GDM1 (cell line): Measurements from ENCODE around the gene IGFN1.

Experiments
- DNase-seq: peaks from one replicate; lab custom pipeline; 2025; lab: John Stamatoyannopoulos, UW

The IGFN1 gene

DNA sequence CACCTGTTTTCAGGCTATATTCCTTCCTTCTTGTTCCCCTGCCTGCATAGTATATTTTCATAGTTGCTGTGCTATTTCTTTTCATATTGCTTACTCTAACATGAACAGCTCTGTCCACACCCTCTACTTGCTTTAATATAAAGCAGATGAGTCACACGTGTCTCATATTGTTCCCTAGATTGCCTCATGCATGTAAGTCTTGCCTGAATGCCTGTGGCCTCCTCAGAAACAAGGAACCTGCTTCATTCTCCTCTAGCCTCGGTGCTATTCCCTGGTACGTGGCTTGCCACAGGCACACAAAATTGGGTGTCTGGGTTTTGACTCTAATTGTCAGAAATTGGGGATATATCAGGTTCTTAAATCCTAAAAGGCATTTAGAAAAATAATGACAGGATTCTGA, 76.2 kb downstream of the IGFN1 start:
- DNase-seq: no peak

DNA sequence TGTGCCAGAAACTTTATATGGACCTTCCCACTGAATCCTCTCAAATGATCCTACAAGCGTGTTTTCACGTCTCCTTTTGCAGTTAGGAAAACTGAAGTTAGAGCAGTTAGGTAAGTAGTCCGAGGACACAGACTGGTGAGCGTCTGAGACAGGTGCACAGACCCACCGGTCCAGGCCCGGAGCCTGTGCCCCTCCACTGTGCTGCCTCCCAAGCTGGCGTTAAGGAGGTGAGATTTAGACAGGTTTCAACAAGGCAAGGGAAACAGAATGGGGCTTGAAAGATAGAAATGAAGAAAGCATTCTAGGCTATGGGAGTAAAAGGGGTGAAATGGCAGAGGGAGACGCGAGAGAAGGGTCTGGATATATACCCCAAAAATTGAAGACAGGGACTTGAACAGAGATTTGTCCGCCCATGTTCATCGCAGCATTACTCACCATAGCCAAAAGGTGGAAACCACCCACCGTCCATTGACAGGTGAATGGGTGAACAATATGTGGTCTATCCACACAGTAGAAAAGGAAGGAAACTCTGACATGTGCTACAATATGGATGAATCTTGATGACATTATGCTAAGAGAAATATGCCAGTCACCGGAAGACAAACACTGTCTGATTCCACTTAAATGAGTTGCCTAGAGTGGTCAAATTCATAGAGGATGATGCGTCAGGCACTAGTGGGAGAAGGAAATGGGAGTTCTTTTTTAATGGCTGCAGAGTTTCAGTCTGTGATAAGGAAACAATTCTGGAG, 77.0 kb downstream of the IGFN1 start:
- no peak for DNase-seq

DNA sequence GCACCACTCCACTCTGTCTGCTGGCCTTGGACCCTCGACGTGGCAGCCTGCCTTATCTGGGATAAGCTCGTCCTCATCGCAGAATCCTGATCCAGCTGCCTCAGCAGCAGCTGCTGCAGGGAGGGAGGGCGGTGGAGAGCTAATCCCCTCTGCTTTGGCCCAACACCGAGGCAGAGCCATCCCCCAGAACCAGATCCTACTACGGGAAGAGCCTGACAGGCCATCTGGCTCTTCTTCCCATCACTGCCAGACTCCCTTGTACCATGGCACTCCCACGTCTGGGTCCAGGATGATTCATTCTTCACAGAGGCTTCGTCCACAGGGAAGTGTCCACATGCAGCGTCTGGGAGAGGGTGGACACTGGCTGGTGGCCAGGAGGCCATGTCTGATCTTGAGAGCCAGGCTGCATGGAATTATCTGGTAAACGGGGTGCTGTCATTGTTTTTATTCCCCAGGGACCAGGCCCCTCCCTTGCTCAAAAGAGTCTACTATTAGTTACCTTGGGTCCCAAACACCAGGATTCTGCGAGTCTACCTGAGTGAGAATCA, 78.1 kb downstream of the IGFN1 start:
- DNase-seq: no peak

DNA sequence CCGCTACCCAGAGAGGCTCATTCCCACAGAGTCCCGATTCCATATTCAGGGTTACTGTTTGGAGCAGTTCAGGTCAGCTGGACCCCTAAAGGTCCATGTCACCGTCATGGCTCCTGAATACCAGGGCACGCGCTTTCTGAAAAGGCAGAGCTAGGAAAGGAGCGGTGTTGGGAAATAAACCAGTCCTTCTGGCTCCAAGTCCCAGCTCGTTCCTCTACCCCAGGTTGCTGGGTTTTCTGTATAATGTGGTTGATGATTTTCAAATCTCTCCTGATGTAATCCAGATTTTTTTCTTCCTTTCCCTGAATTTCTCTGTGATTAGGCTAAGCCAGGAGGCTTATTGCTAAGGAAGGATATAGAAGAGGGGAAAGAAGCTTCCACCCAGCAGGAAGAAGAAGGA, 78.7 kb downstream of the IGFN1 start:
- no peak for DNase-seq

DNA sequence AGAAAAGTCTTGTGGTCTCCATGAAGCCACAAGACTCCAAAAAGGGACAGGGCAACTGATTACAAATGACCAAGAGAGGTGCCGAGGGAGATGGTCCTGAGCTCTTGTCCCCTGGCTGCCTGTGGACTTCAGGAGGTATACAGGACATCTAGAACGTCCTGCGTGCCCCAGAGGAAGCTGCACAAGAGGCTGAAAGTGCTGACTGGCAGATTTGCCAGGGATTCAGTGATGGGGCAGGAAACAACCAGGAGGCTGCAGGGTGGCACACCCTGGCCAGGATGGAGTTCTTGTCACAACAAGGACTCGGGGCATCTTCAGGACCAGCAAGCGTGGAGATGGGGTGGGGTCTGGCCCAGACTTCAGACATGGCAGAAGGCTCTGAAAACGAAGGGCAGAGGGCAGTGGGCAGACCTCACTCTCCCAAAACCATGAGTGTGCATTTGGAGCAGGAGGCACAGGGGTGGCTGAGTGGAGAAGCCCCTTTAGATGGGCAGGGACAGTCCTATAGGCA, 79.3 kb downstream of the IGFN1 start:
- DNase-seq: no peak

DNA sequence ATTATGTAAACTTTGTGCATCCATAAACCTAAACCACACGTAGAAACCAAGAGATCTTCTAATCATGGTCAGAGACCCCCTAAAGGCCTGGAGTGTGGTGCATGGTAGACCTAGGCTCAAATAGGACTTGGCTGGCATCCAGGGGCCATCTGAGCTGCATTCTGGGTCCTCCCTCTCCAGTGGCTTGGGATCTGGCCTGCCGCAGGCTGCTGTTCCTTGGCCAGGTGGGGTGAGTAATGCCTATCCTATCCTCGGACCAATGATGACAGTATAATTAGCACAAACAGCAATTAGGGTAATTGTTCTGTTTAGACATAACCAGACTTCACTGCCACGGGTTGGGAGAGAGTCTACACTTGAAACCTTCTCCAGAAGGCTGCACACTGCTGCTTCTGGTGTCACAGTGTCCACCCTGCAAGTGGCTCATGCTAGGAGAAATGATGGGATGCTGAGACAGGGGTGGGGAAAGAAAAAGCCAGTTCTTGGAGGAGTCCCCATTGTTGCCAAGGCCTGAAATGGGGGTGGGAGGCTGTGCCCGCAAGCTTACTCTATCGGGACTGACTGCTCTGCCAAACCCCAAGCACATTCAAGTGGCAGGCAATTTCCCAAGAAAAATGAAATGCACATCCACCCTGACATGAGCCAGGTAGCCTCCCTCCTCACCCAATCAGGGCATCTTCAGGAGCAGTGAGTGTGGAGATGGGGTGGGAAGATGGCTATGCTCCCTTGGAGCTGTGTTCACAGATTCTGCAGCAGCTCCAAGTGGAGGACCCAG, 80.2 kb downstream of the IGFN1 start:
- no peak for DNase-seq

DNA sequence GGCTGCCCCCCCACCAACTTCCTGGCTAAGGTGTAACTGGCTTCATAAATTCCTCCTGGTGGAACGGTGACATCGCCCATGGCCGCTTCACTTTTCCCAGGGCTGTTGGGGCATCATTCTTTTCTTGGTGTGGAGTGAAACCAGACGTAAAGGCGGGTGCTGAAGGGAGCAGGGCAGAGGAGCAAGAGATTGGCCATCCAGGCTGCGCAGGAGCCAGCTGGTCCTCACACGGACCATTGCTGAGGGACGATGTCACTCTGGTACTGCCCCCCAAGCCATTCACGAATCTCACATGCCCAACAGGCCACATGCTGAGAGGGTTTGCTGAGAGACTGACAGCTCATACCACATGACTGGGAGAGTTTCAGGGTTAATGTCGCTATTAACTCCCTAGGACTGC, 82.2 kb downstream of the IGFN1 start:
- DNase-seq: no peak

DNA sequence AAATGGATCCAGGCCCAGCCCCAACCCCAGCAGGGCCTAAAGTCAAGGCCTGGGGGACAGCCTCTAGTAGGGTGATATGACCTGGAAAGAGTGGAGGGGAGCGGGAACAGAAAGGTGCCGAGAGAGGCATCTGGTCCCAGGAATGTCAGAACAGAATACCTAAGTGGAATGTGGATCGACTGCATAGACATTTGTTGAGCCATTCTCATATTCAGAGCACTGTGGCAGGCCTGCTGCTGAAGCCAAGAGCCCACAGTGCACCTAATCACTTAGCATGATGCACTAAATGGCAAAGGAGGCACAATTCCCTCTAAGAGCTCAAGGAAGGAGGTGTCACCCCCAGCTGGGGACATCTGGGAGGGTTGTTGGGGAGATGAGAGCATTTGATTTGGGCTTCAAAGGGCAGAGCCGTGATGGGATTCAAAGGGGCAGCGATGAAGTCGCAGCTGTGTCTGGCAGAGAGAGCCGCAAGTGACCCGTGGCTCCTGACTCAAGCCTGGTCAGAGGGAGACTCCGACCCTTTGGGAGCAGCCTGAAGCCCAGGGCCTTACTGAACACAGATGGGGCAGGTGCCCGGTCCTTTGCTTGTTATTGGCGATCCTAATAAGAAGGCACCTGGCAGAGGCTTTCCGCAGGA, 84.1 kb downstream of the IGFN1 start:
- no peak for DNase-seq

DNA sequence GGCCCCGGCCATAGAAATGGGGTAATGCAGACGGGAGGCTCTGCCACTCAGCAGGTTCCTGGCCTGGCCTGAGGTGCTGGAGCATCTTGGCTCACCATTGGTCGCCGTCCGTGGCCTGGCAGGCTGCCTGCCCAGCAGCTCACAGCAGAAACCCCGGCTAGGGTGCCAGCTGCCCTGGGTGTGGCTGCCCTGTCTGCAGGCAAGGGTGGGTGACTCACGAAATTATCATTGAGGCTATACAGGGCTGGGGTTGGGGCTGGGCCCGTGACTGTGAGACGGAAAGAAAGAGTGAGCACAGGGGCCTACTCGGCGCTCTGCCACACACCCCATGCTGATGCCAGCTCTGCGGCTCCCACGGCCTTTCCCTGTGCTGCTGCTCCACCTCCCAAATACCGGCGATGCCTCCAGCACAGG, 84.6 kb downstream of the IGFN1 start:
- no peak for DNase-seq

DNA sequence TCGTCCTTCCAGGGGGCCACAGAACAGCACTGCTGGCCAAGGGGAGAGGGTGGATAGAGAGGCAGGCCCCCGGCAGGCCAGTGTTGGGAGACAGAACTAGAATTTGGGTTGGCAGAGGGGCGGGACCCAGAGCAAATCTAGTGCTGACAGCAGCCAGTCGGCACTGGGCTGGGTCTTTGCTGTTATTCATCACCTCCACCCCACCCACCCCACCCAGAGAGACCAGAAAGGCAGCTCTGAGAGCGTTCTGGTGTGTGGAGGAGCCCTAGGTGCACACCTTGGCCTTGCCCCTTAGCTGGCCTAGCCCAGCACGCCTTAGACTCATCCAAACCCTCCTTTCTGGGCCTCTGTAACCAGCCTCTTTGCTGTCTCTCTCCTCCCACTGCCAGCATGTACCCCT, 86.3 kb downstream of the IGFN1 start:
- no peak for DNase-seq

DNA sequence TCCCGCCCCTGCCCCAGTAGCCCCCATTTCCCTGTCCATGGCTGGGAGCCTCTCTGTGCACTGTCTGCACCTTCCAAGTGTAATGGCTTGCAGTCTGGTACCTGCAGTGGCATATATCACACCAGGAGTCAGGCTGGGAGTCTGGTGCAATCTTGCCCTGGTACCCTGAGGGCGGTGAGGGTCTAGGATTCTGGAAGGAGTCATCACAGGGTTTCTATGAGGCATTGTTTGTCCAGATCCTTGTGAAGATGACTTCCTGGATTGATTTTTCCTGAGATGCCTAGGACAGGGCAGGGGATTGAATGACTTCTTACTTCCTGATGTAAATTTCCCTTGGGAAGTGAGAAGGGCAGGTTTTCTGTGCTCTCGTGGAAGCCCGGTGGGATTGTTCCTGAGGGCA, 86.8 kb downstream of the IGFN1 start:
- no peak for DNase-seq
